Right lobe of liver (tissue), 6 donors: Measurements from ENCODE around the gene ANKS1B. TPM values are rescaled to one million over a fixed set of nuclear protein-coding genes. Genes with fewer than 3 reads are reported as not detected.

Source experiments
- ATAC-seq, 4 donors: fragments of 200-7000 bp; cut with Tn5 transposase; one replicate each; pipeline ENCODE4 v1.9.1; 2020; ENCODE audit warnings: mild to moderate bottlenecking in 4 of 4, moderate library complexity in 4 of 4
- DNase-seq, 3 donors: peaks; one replicate each; pipeline ENCODE4 v3.0.0-alpha.2; 2020
- H3K27ac ChIP-seq, 3 donors: fragments of 200-600 bp; one replicate each; pipeline ENCODE4 v1.8.0; 2022
- H3K27me3 ChIP-seq, 2 donors: fragments of 200-600 bp; one replicate each; pipeline ENCODE4 v1.8.0; 2022
- H3K36me3 ChIP-seq, 4 donors: fragments of 200-600 bp; sonication (generic) in 1 of 4; one replicate each; pipeline versions ENCODE4 v1.5.1 to v1.8.0; 2017 to 2022; ENCODE audit warnings: control low read depth in 1 of 4
- H3K4me1 ChIP-seq, 4 donors: fragments of 200-600 bp; sonication (generic) in 1 of 4; one replicate each; pipeline versions ENCODE4 v1.5.1 to v1.8.0; 2017 to 2022; ENCODE audit warnings: control low read depth in 1 of 4
- H3K4me3 ChIP-seq, 3 donors: fragments of 200-600 bp; one replicate each; pipeline ENCODE4 v1.8.0; 2022
- H3K9me3 ChIP-seq, 4 donors: fragments of 200-600 bp; sonication (generic) in 1 of 4; one replicate each; pipeline versions ENCODE4 v1.5.1 to v1.8.0; 2017 to 2022; ENCODE audit warnings: control low read depth in 1 of 4
- CTCF ChIP-seq, 4 donors: fragments of 200-600 bp in 3 of 4; fragments of 450-650 bp in 1 of 4; IDR thresholded peaks; one replicate each; pipeline versions ENCODE4 v1.5.1 to v1.8.0; 2016 to 2022; ENCODE audit warnings: antibody characterized with exemption in 4 of 4, mild to moderate bottlenecking in 2 of 4
- POLR2A ChIP-seq: fragments of 450-650 bp; IDR thresholded peaks from one replicate; pipeline ENCODE4 v1.6.1; 2017; ENCODE audit warnings: antibody characterized with exemption, mild to moderate bottlenecking
- WGBS: methylation state at CpG from one replicate; pipeline ENCODE4 v1.1.6; 2018; ENCODE audit warnings: low coverage, low lambda C conversion rate; ENCODE audit not compliant: insufficient coverage; ENCODE audit errors: missing lambda C conversion rate; 5-methylcytosine and 5-hydroxymethylcytosine counted together
- intact Hi-C, 2 donors: fragments of 100-400 bp; cut with DNase I; formaldehyde crosslinking; loops; one replicate each; pipeline versions ENCODE4 v1.11.2 to v1.14.1; 2022
- total RNA-seq, 6 experiments: library from RNA; depleted of rRNA in 2 of 6; stranded (reverse); fragments of >200 nt in 2 of 6; fragmentation: NEBNext Ultra II Directional in 3 of 6; extraction: Animal tissue kit (Norgen Biotek cat#: 25700) in 3 of 6; gene quantifications; one replicate each; pipeline versions ENCODE4 v1.1.0 to v1.2.4, GENCODE V29; 2016 to 2023
- donor health status: DM: no; HTN: yes; CAD: no.
- donor health status: DM: no; HTN: no; CAD: no.
- donor health status: DM: no; HTN: no; CAD: no.
- donor health status: DM: no; HTN: yes; CAD: no.
- donor health status: DM: no; HTN: yes; CAD: no.

The ANKS1B gene
- total RNA-seq, 6 experiments from 2014 or later, result 0.17 to 1.9 (median 0.44) TPM; not detected in 1

DNA sequence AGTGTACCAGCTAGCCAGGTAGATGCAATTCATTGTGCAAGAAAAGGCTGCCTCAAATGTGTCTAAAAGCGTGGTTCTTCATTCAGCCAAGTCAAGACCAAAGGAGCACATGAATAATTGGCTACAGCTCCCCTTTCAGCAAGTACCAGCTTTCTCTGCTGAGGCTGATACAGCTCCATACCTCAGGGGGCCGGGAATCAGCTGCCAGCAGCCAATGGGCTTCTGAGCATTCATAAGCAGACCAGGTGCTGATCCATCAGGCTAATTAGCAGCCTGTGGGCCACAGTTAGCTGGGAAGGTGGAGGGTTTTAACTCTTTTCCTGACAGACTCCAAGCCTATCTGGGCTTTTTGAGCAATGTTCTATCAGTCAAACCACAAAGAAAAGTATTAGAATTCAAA lies 1075.0 kb downstream of the ANKS1B start:
- H3K27ac ChIP-seq, result no peak overlapping the region
- ATAC-seq (no peak), DNase-seq (no peak)
- no peak overlapping the region for H3K4me3 ChIP-seq
- WGBS, result 0% methylated on average over 1 of the region's 2 CpGs
- no peak for TF ChIP-seq CTCF (IDR thresholded peaks at IDR 0.05)
- no peak for TF ChIP-seq POLR2A
- no peaks in the 10 kb centered on the region for H3K4me1 ChIP-seq
- no peaks in the 10 kb centered on the region for H3K9me3 ChIP-seq
- intact Hi-C loops, result no loop called here
- H3K36me3 ChIP-seq, result no peaks in the 10 kb centered on the region
- H3K27me3 ChIP-seq, result no peaks in the 10 kb centered on the region

GRCh38 chr12:98908866-98909265 lies 1075.9 kb downstream of the ANKS1B start:
- Histone ChIP-seq H3K27me3 (no peaks in the 10 kb centered on the region), H3K9me3 (no peaks in the 10 kb centered on the region), H3K27ac (no peak overlapping the region), H3K4me1 (no peaks in the 10 kb centered on the region), H3K4me3 (no peak overlapping the region), H3K36me3 (no peaks in the 10 kb centered on the region)
- ATAC-seq (no peak), DNase-seq (no peak)
- 46% methylated on average over 6 of the region's 6 CpGs for WGBS
- TF ChIP-seq POLR2A (no peak), CTCF (IDR thresholded peaks at IDR 0.05) (no peak)
- intact Hi-C loops, result no loop called here

- no peak for TF ChIP-seq POLR2A
- no peak for TF ChIP-seq CTCF (IDR thresholded peaks at IDR 0.05)
- no peaks in the 10 kb centered on the region for H3K4me1 ChIP-seq
Observed at GRCh38 chr12:98903875-98904274, 1080.9 kb downstream of the ANKS1B start.

DNA sequence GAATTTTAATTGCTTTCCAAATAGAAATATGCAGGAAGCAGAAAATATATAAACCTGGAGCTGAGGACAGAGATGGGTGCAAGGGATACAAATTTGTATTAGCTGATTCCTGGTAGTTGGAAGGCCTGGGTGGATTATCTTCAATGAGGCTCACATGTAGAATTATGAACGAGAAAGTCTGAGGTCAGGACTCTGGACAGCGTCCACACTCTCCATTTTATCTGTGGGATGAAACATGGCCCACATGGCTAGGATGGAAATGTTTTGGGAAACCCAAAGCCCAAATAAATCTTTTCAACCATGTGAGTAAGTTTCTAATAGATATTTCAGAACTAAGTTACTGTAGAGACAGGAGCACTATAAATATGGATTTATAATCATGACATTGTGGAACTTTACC lies 1083.5 kb downstream of the ANKS1B start:
- H3K9me3 ChIP-seq, result no peaks in the 10 kb centered on the region
- WGBS, result 34% methylated on average over 2 of the region's 2 CpGs
- H3K27ac ChIP-seq, result no peak overlapping the region
- no peak for TF ChIP-seq CTCF (IDR thresholded peaks at IDR 0.05)
- no peak for TF ChIP-seq POLR2A
- no peaks in the 10 kb centered on the region for H3K27me3 ChIP-seq
- no peaks in the 10 kb centered on the region for H3K4me1 ChIP-seq
- no peak overlapping the region for H3K4me3 ChIP-seq
- H3K36me3 ChIP-seq, result no peaks in the 10 kb centered on the region
- intact Hi-C loops, result no loop called here
- ATAC-seq (no peak), DNase-seq (no peak)

More at GRCh38 chr12:98903875-98904274, 1080.9 kb downstream of the ANKS1B start:
- ATAC-seq, result no peak
- no peak for DNase-seq
- no peaks in the 10 kb centered on the region for H3K36me3 ChIP-seq
- no peaks in the 10 kb centered on the region for H3K27me3 ChIP-seq
- no peaks in the 10 kb centered on the region for H3K9me3 ChIP-seq
- no peak overlapping the region for H3K27ac ChIP-seq
- H3K4me3 ChIP-seq, result no peak overlapping the region
- intact Hi-C loops, result no loop called here

DNA sequence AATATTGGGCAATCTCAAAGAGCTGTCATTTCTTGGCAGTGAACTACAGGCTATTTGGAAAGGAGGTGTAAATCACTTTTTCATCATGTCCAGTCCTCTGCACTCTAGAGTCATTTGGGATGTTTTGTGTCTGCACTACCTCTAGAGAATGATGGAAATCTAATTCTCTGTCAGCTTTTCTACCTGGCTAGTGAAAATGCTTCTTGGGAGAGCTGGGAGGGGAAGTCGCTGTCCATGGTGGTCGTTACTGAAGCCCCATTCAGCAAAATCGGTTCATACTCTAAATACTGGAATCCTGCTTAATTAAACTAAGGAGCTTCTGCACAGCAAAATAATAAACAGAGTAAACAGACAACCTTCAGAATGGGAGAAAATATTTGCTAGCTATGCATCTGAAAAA lies 1087.8 kb downstream of the ANKS1B start:
- intact Hi-C loops, result no loop called here
- TF ChIP-seq CTCF (IDR thresholded peaks at IDR 0.05) (no peak), POLR2A (no peak)
- Histone ChIP-seq H3K4me3 (no peak overlapping the region), H3K27me3 (peaks cover 0 to 11% of the 10 kb centered on the region in 2 donors), H3K4me1 (peaks cover 0 to 5% (median 0%) of the 10 kb centered on the region in 4 donors), H3K36me3 (no peaks in the 10 kb centered on the region), H3K27ac (no peak overlapping the region), H3K9me3 (no peaks in the 10 kb centered on the region)
- no peak for ATAC-seq
- 4% methylated on average over 3 of the region's 3 CpGs for WGBS
- no peak for DNase-seq
